Measurements from ENCODE around the gene LAIR2.

Gene LAIR2

DNA sequence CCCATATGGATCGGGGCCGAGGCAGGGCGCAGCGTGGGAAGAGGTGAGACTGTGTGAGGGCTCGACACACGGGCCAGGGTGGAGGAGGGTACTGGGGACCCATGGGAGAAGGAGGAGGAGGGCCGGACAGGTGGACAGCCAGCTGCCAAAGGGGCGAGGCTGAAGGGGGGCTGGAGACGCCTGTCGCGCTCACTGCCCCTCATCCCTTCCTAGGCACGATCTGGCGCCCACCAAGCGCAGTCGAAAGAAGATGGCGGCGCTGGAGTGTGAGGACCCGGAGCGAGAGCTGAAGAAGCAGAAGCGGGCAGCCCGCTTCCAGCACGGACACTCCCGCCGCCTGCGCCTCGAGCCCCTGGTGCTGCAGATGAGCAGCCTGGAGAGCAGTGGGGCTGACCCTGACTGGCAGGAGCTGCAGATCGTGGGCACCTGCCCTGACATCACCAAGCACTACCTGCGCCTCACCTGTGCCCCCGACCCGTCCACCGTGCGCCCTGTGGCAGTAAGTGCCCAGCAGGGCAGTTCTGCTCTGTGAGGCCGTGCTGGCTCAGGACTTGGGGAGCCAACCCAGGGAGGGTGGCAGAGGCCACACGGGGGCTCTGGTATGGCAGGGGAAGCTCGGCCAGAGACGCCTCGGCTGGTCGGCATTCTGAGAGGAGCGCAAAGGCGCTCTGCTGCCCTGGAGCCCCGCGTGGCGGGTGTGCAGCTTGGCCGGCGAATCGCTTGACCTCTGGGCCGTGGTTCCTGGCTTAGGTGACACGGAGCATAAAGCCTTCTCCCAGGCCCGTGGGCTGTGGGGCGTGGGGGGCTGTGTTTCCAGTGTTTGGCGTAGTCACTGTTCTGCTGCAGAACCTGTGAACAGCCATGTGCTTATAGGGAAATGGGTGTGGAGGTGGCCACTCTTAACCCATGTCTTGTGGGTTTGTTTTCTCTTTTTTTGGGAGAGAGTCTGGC lies 45.9 kb upstream of the LAIR2 start:
- Histone ChIP-seq H3K27ac (ENCODE audit: low read depth, low read length) (no peak overlapping the region), H3K9me3 (ENCODE audit: insufficient read depth, low read depth, low read length) (no peaks in the 10 kb centered on the region), H3K9ac (ENCODE audit: low read length) (no peak overlapping the region), H3K4me1 (ENCODE audit: control insufficient read depth in 1 of 2, insufficient read depth in 2 of 2, low read length in 2 of 2) (no peaks in the 10 kb centered on the region), H2BK12ac (ENCODE audit: low read length) (no peak overlapping the region), H4K91ac (ENCODE audit: low read depth, low read length) (no peak overlapping the region), H3K79me1 (ENCODE audit: low read length) (no peaks in the 10 kb centered on the region), H3K4ac (ENCODE audit: low read depth, low read length) (no peak overlapping the region), H3K36me3 (ENCODE audit: control insufficient read depth in 1 of 2, insufficient read depth in 2 of 2, low read length in 2 of 2) (peaks cover 96 to 97% of the 10 kb centered on the region in 2 experiments), H2AK5ac (ENCODE audit: low read length) (no peak overlapping the region), H3K23ac (ENCODE audit: low read length) (no peak overlapping the region), H3K18ac (ENCODE audit: low read length) (no peak overlapping the region), H2AFZ (ENCODE audit: insufficient read depth, low read length, poor library complexity) (no peak overlapping the region), H3K27me3 (ENCODE audit: insufficient read depth, low read length) (no peaks in the 10 kb centered on the region), H3K4me2 (ENCODE audit: low read length) (no peak overlapping the region), H4K8ac (ENCODE audit: low read depth, low read length) (no peak overlapping the region), H4K12ac (ENCODE audit: low read depth, low read length) (no peak overlapping the region), H3K14ac (ENCODE audit: low read length) (no peak overlapping the region), H3K79me2 (ENCODE audit: control insufficient read depth, insufficient read depth, low read length, poor library complexity) (no peaks in the 10 kb centered on the region), H2BK120ac (ENCODE audit: insufficient read depth, low read length, poor library complexity) (no peak overlapping the region), H2BK5ac (ENCODE audit: low read depth, low read length, poor library complexity) (no peak overlapping the region), H3K4me3 (ENCODE audit: low read depth, low read length) (no peak overlapping the region)
- no CpG with 5 or more reads among the region's 51 CpGs for WGBS (ENCODE audit: extremely low coverage, insufficient coverage, insufficient read length)
- no peak for DNase-seq

DNA sequence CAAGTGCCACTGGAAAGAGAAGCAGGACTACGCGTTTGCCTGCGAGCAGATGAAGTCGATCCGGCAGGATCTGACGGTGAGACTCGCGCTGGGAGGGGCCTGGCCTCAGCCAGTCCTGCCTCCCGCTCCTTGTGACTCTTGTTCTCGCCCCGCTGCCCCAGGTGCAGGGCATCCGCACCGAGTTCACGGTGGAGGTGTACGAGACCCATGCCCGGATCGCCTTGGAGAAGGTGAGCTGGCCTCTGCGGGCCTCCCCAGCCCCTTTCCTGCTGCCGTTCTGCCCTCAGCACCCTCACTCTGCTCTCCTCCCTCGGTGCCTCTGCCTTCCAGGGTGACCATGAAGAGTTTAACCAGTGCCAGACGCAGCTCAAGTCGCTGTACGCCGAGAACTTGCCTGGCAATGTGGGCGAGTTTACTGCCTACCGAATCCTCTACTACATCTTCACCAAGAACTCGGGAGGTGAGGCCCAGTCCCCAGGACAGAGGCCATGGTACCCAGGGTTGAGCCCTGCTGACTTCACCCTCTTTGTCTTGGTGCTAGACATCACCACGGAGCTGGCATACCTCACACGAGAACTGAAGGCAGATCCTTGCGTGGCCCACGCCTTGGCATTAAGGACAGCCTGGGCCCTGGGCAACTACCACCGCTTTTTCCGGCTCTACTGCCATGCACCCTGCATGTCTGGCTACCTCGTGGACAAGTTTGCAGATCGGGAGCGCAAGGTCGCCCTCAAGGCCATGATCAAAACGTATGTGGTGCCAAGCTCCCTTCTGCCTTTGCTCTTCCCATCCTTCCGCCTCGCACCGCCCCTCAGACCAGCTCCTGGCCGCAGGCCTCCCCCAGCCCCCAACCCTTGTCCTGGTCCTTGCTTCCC lies 44.6 kb upstream of the LAIR2 start:
- Histone ChIP-seq H2AK5ac (ENCODE audit: low read length) (no peak overlapping the region), H3K27me3 (ENCODE audit: insufficient read depth, low read length) (no peaks in the 10 kb centered on the region), H3K23ac (ENCODE audit: low read length) (no peak overlapping the region), H3K4ac (ENCODE audit: low read depth, low read length) (no peak overlapping the region), H3K9ac (ENCODE audit: low read length) (no peak overlapping the region), H3K4me3 (ENCODE audit: low read depth, low read length) (no peak overlapping the region), H3K4me2 (ENCODE audit: low read length) (no peak overlapping the region), H3K14ac (ENCODE audit: low read length) (no peak overlapping the region), H3K79me2 (ENCODE audit: control insufficient read depth, insufficient read depth, low read length, poor library complexity) (peaks cover 3% of the 10 kb centered on the region), H2BK5ac (ENCODE audit: low read depth, low read length, poor library complexity) (no peak overlapping the region), H3K4me1 (ENCODE audit: control insufficient read depth in 1 of 2, insufficient read depth in 2 of 2, low read length in 2 of 2) (peaks cover 9 to 10% of the 10 kb centered on the region in 2 experiments), H3K9me3 (ENCODE audit: insufficient read depth, low read depth, low read length) (no peaks in the 10 kb centered on the region), H2BK12ac (ENCODE audit: low read length) (no peak overlapping the region), H2BK120ac (ENCODE audit: insufficient read depth, low read length, poor library complexity) (no peak overlapping the region), H3K27ac (ENCODE audit: low read depth, low read length) (no peak overlapping the region), H2AFZ (ENCODE audit: insufficient read depth, low read length, poor library complexity) (no peak overlapping the region), H3K18ac (ENCODE audit: low read length) (no peak overlapping the region), H4K8ac (ENCODE audit: low read depth, low read length) (no peak overlapping the region), H4K91ac (ENCODE audit: low read depth, low read length) (no peak overlapping the region), H3K79me1 (ENCODE audit: low read length) (peaks cover 4% of the 10 kb centered on the region), H3K36me3 (ENCODE audit: control insufficient read depth in 1 of 2, insufficient read depth in 2 of 2, low read length in 2 of 2) (peaks cover 91 to 92% of the 10 kb centered on the region in 2 experiments), H4K12ac (ENCODE audit: low read depth, low read length) (no peak overlapping the region)
- no peak for DNase-seq
- no CpG with 5 or more reads among the region's 42 CpGs for WGBS (ENCODE audit: extremely low coverage, insufficient coverage, insufficient read length)

GRCh38 chr19:54458648-54459281 lies 43.9 kb upstream of the LAIR2 start:
- no peak overlapping the region for H2BK5ac ChIP-seq (ENCODE audit: low read depth, low read length, poor library complexity)
- H2AFZ ChIP-seq (ENCODE audit: insufficient read depth, low read length, poor library complexity): no peak overlapping the region
- H3K27ac ChIP-seq (ENCODE audit: low read depth, low read length): no peak overlapping the region
- peaks cover 10 to 11% of the 10 kb centered on the region in 2 experiments for H3K4me1 ChIP-seq (ENCODE audit: control insufficient read depth in 1 of 2, insufficient read depth in 2 of 2, low read length in 2 of 2)
- no peak overlapping the region for H2BK120ac ChIP-seq (ENCODE audit: insufficient read depth, low read length, poor library complexity)
- no peak overlapping the region for H3K4me3 ChIP-seq (ENCODE audit: low read depth, low read length)
- no peak overlapping the region for H3K14ac ChIP-seq (ENCODE audit: low read length)
- no peaks in the 10 kb centered on the region for H3K9me3 ChIP-seq (ENCODE audit: insufficient read depth, low read depth, low read length)
- no peak overlapping the region for H3K23ac ChIP-seq (ENCODE audit: low read length)
- peaks cover 85% of the 10 kb centered on the region in 2 experiments for H3K36me3 ChIP-seq (ENCODE audit: control insufficient read depth in 1 of 2, insufficient read depth in 2 of 2, low read length in 2 of 2)
- H4K12ac ChIP-seq (ENCODE audit: low read depth, low read length): no peak overlapping the region
- peaks cover 8% of the 10 kb centered on the region for H3K79me1 ChIP-seq (ENCODE audit: low read length)
- WGBS (ENCODE audit: extremely low coverage, insufficient coverage, insufficient read length): no CpG with 5 or more reads among the region's 11 CpGs
- no peak overlapping the region for H4K8ac ChIP-seq (ENCODE audit: low read depth, low read length)
- DNase-seq: no peak
- no peak overlapping the region for H2AK5ac ChIP-seq (ENCODE audit: low read length)
- peaks cover 6% of the 10 kb centered on the region for H3K79me2 ChIP-seq (ENCODE audit: control insufficient read depth, insufficient read depth, low read length, poor library complexity)
- H4K91ac ChIP-seq (ENCODE audit: low read depth, low read length): no peak overlapping the region
- no peak overlapping the region for H3K18ac ChIP-seq (ENCODE audit: low read length)
- no peaks in the 10 kb centered on the region for H3K27me3 ChIP-seq (ENCODE audit: insufficient read depth, low read length)
- H2BK12ac ChIP-seq (ENCODE audit: low read length): no peak overlapping the region
- no peak overlapping the region for H3K9ac ChIP-seq (ENCODE audit: low read length)
- H3K4ac ChIP-seq (ENCODE audit: low read depth, low read length): no peak overlapping the region
- H3K4me2 ChIP-seq (ENCODE audit: low read length): no peak overlapping the region
